DLD1 (cell line): ENCODE data around the gene RAB40B.
"Not testable (repeated sequence)": the region's sequence is repeated elsewhere in the genome, so short reads cannot be mapped to it uniquely, and the experiment has no call there.

Source experiments
- in situ Hi-C: cut with HindIII; loops from 2 replicates; pipeline ENCODE4 v1.10.0; 2017; ENCODE audit warnings: low sequenced_read_pairs

RAB40B gene

DNA sequence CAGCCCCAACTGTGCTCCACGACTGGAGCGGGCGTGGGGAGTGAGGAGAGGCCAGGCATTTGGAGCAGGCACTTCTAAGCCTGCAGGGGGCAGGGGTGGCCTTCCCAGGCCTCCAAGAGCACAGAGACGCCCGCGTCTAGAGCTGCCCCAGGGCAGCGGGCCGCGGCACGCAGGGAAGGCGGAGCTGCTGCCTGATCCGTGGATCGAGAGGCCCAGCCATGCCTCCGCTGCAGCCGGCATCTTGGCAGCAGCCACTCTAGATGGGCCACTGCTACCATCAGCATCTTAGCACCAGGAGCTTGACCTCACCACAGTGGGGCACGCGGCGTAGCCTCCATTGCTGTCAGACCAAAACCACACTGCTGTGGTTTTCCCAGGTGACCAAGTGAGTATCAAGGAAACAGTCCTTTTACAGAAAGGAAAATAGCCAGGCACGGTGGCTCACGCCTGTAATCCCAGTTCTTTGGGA lies 29.8 kb downstream of the RAB40B start:
- in situ Hi-C loops, result no loop called here

DNA sequence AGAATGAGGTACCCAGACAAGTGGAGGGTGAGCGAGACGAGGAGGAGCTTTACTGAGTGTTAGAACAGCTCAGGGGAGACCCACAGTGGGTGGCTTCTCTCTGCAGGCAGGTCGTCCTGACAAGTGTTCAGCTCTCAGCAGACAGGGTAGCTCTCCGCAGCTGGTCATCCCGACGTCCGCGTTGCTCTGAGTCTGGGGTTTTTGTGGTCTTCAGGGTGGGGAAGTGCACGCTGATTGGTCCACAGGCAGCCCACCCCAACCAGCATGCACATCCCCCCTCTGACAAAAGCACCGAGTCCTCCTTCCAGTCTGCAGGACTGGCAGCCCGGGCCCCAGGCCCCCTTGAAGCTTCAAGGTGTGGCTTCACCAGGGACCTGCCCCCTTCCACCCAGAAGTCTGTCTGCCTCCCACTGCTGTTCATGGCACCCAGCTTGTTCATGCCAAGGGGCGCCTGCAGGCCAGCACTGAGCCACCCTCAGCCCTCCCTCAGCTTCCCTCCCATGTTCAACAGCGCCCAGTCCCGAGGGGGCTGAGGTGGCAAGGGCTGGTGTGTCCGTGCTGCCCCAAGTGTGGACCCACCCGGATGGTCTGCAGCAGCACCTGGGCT lies 30.4 kb downstream of the RAB40B start:
- in situ Hi-C loops, result no loop called here

DNA sequence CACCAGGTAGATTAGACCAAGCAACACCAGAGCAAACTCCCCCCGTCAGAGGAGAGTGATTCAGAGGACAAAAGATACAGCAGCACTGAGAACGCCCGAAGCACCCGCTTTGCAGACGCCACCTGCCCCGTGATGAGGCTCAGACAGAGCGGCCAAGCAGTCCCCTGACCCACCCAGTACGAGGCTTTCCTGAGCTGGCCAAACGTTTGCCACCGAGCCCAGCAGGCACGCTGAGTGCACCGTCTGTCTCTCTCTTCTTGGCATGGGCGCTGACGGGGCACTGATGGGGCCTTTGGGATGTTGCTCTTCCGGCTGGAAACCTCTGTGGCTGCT lies 30.9 kb downstream of the RAB40B start:
- in situ Hi-C loops, result no loop called here

DNA sequence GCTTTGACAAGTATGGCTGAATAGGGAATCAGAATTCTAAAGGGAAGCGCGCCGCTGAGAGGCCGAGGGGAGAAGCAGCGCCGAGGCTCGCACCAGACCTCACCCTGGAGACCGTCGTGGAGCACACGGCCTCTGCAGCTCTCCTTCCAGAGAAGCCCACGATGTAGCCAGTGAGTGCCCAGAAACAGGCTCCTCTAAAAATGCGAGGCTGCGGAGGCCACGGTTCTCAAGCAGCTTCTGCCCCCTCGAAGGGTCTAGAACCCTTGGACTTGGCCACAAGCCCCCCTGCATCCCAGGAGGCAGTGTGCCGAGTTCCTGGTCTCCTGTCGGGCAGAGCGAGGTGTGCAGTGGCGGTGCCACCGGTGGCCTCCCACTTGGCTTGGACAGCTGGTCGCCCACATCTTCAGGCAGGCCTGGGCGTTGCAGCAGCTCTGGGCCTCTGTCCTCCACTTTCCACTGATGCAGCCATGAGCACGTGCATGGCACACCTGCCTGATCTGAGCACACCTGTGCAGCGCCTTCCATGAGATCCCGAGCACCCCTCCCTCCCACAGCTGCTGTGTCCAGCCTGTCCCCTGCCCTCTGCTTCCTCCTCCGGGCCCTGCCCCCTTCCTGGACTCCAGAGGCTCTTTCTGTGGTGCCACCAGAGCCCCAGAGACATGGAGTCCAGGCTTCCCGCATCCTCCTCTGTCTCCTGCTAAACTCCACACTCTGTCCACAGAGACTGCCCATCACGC lies 31.4 kb downstream of the RAB40B start:
- in situ Hi-C loops, result no loop called here

DNA sequence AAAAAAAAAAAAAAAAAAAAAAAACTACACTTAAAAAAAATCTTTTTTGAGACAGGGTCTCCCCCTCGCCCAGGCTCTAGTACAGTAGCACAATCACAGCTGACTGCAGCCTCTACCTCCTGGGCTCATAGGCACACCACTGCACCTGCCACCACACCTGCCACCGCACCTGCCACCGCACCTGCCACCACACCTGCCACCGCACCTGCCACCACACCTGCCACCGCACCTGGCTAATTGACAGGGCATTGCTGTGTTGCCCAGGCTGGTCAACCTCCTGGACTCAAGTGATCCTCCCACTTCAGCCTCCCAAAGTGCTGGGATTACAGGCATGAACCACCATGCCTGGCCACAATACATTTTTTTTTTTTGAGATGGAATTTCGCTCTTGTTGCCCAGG lies 32.6 kb downstream of the RAB40B start:
- in situ Hi-C loops, result no loop called here

DNA sequence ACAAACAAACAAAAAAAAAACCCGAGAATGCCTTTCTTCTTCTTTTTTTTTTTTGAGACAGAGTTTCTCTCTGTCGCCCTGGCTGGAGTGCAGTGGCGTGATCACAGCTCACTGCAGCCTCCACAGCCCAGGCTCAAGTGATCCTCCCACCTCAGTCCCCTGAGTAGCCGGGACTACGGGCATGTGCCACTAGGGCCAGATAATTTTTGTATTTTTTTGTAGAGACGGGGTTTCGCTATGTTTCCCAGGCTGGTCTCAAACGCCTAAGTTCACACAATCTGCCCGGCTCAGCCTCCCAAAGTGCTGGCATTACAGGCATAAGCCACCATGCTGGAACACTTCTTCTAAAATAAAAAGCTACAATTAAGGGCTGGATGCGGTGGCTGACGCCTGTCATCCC lies 33.3 kb downstream of the RAB40B start:
- in situ Hi-C loops, result no loop called here

DNA sequence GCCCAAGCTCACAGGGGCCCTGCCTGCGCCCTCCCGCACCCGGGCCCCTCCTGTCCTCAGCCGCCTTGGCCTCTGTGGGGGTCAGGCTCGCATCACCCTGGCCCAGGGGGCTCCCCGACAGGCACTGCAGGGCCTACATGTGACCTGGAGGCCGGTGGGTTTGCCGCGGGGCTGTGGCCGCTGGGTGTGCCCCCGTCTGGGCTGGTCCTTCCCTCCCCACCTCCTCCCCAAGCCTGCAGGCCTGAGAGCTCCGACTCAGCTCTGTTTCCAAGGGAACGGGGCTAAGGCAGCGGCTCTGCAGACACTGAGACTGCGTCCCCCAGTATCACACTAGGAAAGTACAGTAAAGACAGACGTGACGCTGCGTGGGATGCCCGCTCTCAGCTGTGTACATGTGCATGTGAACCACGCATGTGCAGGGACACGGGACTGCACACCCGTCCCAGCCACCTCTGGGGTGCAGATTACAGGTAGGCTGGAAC lies 33.8 kb downstream of the RAB40B start:
- in situ Hi-C loops, result no loop called here

DNA sequence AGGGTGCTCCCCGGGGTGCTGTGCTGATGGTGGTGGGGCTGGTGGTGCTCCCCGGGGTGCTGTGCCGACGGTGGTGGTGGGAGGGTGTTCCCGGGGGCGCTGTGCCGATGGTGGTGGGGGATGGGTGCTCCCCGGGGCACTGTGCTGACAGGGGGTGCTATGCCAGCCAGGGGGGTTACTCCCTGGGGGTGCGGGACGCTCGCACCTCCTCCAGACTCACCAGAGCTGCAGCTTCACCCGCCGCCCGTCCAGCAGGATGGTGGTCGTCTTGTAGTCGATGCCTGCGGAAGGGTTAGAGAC lies 34.3 kb downstream of the RAB40B start:
- in situ Hi-C loops, result no loop called here

DNA sequence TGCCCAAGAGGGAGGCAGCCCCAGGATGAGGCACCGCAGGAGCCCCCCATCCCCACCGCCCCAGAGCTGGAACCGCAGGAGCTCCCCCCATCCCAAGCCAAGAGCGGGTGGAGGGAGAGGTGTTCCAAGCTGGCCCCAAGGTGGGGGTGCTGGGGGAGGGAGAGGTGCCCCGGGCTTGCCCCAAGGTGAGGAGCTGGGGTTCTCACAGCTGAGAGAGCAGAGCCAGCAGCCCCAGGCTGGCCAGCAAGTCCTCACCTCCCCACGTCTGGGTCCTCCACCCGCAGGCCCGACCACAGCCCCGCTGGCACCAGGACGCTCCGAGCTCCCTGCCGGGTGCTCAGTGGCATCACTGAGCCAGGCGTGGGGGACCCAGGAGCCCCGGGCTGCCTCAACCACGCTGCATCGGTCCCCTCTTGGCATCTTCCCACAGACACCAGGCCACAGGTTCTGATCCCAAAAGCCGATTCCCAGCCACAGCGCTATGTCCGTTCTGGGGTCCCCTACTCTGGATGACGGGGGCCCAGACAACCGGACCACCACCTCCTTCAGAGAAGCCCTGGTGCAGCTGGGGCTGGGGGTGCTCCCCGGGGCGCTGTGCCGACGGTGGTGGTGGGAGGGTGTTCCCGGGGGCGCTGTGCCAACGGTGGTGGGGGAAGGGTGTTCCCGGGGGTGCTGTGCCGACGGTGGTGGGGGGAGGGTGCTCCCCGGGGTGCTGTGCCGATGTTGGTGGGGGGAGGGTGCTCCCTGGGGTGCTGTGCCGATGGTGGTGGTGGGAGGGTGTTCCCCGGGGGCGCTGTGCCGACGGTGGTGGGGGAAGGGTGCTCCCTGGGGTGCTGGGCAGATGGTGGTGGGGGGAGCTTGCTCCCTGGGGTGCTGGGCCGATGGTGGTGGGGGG lies 34.9 kb downstream of the RAB40B start:
- in situ Hi-C loops, result no loop called here

DNA sequence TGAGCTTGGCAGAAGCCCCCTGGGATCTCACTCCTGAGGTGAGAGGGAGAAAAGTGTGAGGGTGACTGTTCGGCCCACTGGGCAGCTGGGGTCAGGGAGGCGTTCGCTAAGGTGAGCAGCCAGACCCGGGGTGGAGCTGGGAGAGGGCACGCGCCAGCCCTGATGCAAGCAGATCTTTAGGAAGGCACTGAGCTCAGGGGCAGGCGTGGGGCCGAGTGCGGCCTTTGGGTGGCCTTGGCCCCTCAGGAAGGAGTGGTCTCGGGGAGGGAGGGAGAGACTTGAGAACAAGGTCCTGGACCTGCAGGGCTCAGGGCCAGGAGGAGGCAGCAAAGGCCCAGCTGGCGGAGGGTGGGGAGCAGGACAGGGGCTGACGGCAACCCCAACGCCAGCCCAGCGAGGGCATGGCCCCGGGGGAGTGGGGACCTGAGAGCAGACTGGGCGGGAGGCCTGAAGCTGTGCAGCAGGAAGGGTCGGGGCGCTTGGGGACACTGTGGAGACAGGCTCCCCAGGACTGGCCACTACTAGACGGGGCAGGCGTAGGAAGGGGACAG lies 35.7 kb downstream of the RAB40B start:
- in situ Hi-C loops, result no loop called here

DNA sequence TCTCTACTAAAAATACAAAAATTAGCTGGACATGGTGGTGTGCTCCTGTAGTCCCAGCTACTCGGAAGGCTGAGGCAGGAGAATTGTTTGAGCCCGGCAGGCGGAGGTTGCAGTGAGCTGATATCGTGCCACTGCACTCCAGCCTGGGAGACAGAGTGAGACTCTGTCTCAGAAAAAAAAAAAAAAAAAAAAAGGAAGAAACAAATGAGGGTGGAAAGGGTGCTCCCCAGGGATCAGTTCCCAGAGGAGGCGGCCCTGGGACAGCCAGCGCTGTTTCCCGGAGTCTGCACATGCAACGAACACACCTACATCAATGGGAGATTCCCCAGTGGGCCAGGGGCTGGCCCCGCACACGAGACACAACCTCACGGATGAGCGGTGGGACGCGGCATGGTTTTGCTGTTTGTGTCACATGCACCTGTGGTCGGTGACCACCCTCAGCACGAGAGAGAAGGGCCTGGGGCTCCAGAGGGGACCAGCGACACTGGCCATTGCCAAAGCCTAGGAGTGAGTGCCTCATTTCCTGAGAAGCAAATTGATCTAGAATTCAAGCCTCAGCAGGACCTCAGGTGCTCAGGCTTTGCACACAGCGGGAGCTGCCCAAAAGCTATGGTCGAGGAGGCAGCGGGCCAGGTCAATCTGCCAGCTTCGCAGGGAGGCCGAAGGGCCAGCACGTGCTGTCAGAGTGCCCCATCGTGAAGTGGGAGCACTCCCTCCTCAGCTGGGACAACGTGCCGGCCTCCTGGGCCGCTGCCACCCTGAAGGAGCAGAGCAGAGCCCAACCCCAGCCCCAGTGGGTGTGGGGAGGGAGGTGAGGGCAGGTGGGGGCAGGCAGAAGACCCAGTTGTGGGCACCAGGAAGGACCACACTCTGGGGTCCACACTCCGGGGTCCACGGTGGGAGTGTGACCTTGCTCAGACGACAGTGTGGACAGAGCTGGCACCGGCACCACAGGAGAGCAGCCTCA lies 36.5 kb downstream of the RAB40B start:
- in situ Hi-C loops, result no loop called here

DNA sequence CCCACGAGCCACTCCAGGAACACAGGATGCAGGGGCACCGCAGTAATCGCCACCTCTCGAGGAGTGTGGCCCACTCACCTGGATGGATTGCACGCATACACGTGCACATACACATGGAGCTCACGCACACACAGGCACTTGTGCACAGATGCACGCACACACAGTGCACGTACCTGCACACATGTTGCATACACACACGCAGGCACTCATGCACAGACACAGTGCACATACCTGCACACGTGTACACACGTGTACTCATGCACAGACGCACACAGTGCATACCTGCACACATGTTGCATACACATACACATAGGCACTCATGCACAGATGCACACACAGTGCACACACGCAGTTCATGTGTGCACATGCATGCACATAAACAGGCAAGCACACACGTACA lies 38.6 kb downstream of the RAB40B start:
- in situ Hi-C loops, result no loop called here

DNA sequence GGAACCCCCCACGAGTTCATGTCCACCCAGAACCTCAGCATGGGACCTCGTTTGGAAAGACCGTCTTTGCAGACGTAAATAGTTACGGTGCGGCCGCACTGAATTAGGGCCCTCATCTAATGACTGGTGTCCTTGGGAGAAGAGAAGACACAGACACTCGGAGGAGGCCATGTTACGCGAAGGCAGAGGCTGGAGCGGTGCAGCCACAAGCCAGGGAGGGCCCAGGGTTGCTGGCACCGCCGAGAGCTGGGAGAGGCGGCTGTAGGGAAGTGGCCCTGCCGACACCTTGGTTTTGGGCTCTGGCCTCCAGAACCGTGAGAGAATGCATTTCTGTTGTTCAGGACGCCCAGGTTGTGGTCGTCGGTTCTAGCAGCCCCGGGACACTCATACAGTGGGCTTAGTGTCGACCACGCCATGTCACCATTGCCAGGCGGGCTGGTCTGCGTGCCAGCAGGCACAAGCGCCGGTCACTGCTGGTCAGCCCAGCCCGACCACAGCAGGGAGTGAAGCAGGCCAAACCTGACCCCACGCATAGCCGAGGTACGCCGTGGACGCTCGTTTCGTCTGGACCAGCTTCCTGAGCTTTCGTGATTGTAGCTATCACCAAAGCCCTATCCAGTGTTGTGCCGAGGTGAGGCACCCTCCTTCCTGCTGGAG lies 39.6 kb downstream of the RAB40B start:
- in situ Hi-C loops, result no loop called here

DNA sequence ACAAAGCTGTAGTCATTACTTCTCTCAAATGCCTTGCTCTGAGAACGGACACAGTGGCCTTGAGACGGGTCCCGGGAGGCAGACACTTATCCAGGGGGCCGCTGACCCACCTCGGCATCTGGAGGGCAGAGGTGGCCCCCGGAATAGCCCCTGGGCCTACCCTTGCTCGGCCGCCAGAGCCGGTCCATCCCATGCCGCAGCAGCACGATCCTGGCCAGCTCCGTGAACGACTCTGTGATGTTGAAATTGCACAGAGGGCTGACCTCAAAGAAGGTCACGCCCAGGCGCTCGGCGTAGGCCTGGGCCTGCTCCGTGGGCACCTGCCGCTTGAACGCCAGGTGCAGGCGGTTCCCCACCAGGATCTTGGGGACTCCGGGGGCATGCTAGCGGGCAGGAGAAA lies 40.2 kb downstream of the RAB40B start:
- in situ Hi-C loops, result no loop called here

DNA sequence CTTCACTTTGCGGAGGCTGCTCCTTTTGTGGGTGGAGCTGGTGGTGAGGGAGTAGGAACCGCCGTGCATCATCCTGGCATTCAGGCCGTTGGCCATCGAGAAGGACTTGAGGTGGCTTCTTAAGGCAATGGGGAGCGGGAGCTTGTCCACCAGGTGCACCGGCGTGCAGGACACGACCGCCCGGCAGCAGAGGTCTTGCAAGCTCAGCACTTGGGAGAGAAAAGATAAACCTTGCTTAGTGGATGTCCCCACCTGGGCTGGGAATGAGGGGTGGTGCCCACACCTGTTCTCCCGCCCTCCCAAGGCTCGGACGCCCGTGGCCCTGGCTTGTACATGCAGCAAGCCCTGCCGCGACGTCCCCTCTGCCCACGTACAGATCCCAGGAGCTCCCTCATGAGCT lies 40.6 kb downstream of the RAB40B start:
- in situ Hi-C loops, result no loop called here

DNA sequence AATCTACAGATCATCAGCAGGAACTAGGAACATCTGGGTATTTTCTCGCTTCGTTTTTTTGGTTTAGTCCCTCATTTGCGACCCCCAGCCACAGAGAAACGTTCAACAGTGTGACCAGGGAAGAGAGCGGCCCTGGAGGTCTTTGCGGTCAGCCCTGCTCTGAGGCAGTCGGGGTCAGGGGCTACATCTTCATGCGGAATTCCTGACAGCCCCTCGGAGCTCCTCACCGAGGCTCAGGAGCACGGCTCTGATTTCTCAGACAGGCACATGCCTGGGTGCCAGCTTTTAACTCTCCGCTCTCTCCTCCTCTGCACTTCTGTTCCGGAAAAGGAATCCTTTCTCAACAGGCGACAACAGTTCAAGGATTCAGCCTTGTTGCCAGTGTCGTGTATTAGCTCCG lies 42.2 kb downstream of the RAB40B start:
- in situ Hi-C loops, result no loop called here

DNA sequence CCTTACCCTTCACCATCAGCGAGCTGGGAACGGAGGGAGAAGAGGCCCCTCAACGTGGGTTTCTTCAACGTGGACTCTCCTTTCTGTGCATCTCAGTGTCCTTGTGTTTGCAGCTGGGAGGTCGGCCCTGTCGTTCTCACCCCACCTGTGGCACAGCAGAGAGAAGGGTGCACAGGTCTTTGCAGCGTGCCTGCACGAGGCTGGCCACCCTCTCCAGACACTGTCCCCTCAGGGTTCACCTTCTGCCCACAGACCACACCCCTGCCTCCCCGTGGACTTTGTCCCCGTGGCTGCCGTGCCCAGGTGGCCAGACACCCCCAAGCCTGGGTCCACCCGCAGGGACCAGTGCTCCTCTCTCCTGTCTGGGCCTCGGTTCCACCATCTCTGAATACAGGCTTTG lies 43.0 kb downstream of the RAB40B start:
- in situ Hi-C loops, result no loop called here

DNA sequence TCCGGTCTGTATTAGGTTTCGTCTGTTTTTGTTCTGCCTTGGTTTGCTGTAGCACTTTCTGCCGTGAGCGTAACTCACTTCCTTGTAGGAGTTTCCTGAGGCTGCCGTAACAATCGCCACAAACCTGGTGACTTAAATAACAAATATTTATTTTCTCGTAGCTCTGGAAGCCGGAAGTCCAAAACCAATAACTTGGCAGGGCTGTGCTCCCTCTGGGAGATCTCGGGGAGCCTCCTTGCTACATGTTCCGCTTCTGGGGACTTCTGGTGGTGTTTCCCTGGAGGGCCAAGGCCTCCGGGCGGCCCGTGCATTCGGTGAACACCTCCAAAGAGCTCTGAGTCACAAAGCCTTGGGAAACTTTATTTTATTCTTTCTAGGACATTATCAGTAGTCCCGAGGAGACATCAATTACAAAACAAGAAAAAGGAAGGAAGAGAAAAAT lies 43.4 kb downstream of the RAB40B start:
- in situ Hi-C loops, result no loop called here

DNA sequence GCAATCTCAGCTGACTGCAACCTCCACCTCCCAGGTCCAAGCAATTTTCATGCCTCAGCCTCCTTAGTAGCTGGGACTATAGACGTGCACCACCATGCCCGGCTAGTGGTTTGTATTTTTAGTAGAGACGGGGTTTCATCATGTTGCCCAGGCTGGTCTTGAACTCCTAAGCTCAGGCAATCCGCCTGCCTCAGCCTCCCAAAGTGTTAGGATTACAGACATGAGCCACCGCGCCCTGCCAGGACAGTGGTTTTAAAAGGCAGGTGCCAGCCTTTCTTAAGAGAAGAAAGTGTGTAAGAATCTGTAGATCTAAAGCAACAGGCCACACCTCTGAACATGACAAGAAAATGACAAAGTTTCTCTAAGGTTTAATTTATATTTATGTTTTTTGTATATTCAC lies 43.9 kb downstream of the RAB40B start:
- in situ Hi-C loops, result not testable (repeated sequence)
